Kidney epithelial cell (primary cell): Measurements from ENCODE around the gene APBB1IP. TPM values are rescaled to one million over a fixed set of nuclear protein-coding genes. Genes with fewer than 3 reads are reported as not detected.
"Not testable (repeated sequence)": the region's sequence is repeated elsewhere in the genome, so short reads cannot be mapped to it uniquely, and the experiment has no call there.

Source experiments
- DNase-seq: peaks from one replicate; pipeline ENCODE4 v3.0.0-alpha.2; 2010; ENCODE audit warnings: low read depth
- H3K27me3 ChIP-seq: 2 replicates; pipeline ENCODE4 v1.6.0; 2011; ENCODE audit warnings: low read length; ENCODE audit not compliant: control insufficient read depth, insufficient read depth
- H3K36me3 ChIP-seq: 2 replicates; pipeline ENCODE4 v1.5.1; 2011; ENCODE audit warnings: low read length; ENCODE audit not compliant: control insufficient read depth, insufficient read depth
- H3K4me3 ChIP-seq: 2 replicates; pipeline ENCODE4 v1.5.1; 2011; ENCODE audit warnings: low read depth, mild to moderate bottlenecking, control low read depth, low read length
- CTCF ChIP-seq: IDR thresholded peaks from 2 replicates; pipeline ENCODE4 v1.5.1; 2011; ENCODE audit warnings: mild to moderate bottlenecking, moderate library complexity, low read length, control low read depth, inconsistent platforms; ENCODE audit not compliant: insufficient read depth, poor library complexity, severe bottlenecking
- total RNA-seq: library from RNA; depleted of rRNA; stranded (reverse); fragments of >200 nt; gene quantifications from 2 replicates; pipeline ENCODE4 v1.2.3, GENCODE V29; 2015

APBB1IP gene
- total RNA-seq, 1 donor from 2014 or later = 1.8 TPM

DNA sequence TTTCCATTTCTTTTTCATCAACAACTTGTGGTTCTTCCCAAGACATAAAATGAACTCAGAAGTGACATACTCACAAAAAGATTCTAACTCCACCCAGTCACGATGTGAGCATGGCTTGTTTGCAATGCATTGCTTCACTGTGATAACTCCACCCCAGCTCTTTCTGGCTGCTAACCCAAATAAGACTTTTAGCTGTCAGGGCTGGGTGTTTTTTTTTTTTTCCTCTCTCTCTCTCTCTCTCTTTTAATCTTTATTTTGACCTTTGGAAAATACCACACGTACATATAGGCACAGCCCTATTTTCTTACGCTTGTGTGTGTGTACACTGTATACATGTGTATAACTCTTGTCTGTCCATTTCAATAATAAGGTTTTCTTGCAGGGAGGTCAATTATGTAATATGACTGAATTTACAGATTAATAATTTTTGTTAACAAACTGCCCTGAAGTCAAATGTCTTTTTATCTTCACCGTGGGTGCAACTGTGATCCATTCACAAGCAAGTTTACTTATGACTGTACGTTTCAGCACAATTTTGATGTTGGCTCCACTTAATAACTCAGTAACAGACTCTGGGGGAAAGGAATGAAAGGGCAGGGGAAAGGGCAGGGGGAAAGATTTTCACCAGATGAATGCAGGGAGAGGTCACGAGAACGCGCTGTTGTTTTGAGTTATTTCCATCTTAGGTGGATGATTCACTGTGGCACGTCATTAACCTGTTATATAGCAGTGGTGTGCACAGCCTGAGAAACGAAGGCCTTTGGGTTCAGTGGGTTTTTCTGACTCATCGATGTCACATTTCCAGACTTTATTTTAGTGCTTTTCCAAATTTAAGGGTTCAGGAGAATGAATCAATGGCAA lies 49.1 kb downstream of the APBB1IP start:
- TF ChIP-seq CTCF = no peak
- H3K27me3 ChIP-seq = no peaks in the 10 kb centered on the region
- H3K36me3 ChIP-seq = no peaks in the 10 kb centered on the region
- DNase-seq = peak; percentile 97
- H3K4me3 ChIP-seq = no peak overlapping the region

DNA sequence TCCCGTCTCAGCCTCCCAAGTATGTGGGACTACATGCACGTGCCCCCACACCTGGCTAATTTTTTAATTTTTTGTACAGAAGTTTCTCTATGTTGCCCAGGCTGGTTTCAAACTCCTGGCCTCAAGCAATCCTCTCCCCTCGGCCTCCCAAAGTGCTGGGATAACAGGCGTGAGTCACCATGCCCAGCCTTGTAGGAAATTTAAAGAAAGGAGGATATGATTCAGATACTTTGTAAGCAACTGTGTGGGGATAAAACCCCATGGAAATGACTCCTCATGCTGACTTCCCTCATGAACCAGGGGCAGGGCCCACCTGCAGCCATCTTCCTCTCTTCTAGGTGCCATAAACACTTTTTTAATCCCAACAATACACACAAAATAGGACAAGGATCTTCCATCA lies 50.2 kb downstream of the APBB1IP start:
- no peaks in the 10 kb centered on the region for H3K27me3 ChIP-seq
- H3K36me3 ChIP-seq = no peaks in the 10 kb centered on the region
- no peak overlapping the region for H3K4me3 ChIP-seq
- peak; percentile 34 for DNase-seq
- no peak for TF ChIP-seq CTCF

GRCh38 chr10:26489081-26489480 lies 50.9 kb downstream of the APBB1IP start:
- DNase-seq = no peak
- no peak for TF ChIP-seq CTCF
- Histone ChIP-seq H3K4me3 (no peak overlapping the region), H3K36me3 (no peaks in the 10 kb centered on the region), H3K27me3 (no peaks in the 10 kb centered on the region)

DNA sequence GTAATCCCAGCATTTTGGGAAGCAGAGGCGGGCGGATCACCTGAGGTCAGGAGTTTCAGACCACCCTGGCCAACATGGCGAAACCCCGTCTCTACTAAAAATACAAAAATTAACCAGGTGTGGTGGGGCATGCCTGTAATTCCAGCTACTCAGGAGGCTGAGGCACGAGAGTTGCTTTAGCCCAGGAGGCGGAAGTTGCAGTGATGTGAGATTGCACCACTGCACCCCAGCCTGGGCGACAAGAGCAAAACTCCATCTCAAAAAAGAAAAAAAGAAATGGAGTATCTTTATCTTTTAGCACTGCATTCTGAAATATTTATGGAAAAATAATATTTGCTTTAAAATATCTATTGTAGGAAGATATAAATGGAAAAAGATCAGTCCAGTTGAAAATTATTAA lies 52.2 kb downstream of the APBB1IP start:
- H3K4me3 ChIP-seq, H3K36me3 ChIP-seq, DNase-seq, H3K27me3 ChIP-seq: not testable (repeated sequence)

- no peaks in the 10 kb centered on the region for H3K36me3 ChIP-seq
- DNase-seq = no peak
- TF ChIP-seq CTCF = no peak
- no peaks in the 10 kb centered on the region for H3K27me3 ChIP-seq
- H3K4me3 ChIP-seq = no peak overlapping the region
These were observed 53.1 kb downstream of the APBB1IP start for GRCh38 chr10:26491276-26491675.

DNA sequence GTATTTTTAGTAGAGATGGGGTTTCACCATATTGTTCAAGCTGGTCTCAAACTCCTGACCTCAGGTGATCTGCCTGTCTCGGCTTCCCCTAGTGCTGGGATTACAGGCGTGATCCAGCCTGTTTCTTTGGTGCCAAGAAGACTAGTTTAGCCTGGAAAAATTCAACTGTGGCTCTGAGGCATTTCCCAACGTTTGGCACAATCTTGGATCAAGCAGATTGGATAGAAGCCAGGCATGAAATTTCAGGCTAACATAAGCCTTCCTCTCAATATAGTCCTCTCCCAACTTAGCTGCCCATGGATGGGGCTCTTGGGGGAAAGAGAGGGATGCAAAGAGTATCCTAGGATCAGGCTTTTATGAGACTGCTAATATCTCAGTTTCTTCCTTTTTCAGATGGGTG lies 53.8 kb downstream of the APBB1IP start:
- DNase-seq = no peak
- no peaks in the 10 kb centered on the region for H3K36me3 ChIP-seq
- TF ChIP-seq CTCF = no peak

DNA sequence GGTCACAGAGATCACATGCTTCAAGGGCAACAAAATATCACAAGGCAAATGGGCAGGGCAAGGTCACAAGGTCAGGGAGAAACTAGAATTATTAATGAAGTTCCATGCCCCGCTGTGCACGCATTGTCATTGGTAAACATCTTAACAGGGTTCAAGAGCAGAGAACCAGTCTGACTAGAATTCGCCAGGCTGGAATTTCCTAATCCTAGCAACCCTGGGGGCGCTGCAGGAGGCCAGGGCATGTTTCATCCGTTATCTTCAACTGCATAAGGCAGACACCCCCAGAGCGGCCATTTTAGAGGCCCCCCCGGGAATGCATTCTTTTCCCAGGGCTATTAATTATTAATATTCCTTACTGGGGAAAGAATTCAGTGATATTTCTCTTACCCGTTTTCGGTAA lies 54.6 kb downstream of the APBB1IP start:
- H3K36me3 ChIP-seq, H3K4me3 ChIP-seq, DNase-seq, H3K27me3 ChIP-seq: not testable (repeated sequence)

More for the DNA sequence above, 53.8 kb downstream of the APBB1IP start:
- Histone ChIP-seq H3K27me3 (no peaks in the 10 kb centered on the region), H3K4me3 (no peak overlapping the region)
